ENCODE measurements around the gene PPM1F. TPM values are rescaled to one million over a fixed set of nuclear protein-coding genes. Genes with fewer than 3 reads are reported as not detected.

Gene PPM1F
- total RNA-seq, 1 experiment from 2014 or later: 9.2 TPM

GRCh38 chr22:21960200-21961126, 7.8 kb upstream of the PPM1F start:
- DNase-seq (ENCODE audit: low spot score): no peak

- DNase-seq (ENCODE audit: low spot score): no peak
Observed at GRCh38 chr22:21959274-21960074, 6.8 kb upstream of the PPM1F start.

- DNase-seq (ENCODE audit: low spot score): no peak
Observed at GRCh38 chr22:21958360-21959273, 6.0 kb upstream of the PPM1F start.

GRCh38 chr22:21951931-21952465, 650 bp downstream of the PPM1F start:
- DNase-seq (ENCODE audit: low spot score): no peak

- DNase-seq (ENCODE audit: low spot score): no peak
Observed at GRCh38 chr22:21951062-21951461, 1.6 kb downstream of the PPM1F start.

GRCh38 chr22:21949948-21950347, 2.7 kb downstream of the PPM1F start:
- no peak for DNase-seq (ENCODE audit: low spot score)

GRCh38 chr22:21949569-21949918, 3.1 kb downstream of the PPM1F start:
- no peak for DNase-seq (ENCODE audit: low spot score)

GRCh38 chr22:21948824-21949568, 3.7 kb downstream of the PPM1F start:
- no peak for DNase-seq (ENCODE audit: low spot score)

GRCh38 chr22:21948390-21948789, 4.3 kb downstream of the PPM1F start:
- DNase-seq (ENCODE audit: low spot score): no peak

GRCh38 chr22:21947040-21948014, 5.3 kb downstream of the PPM1F start:
- DNase-seq (ENCODE audit: low spot score): no peak

- no peak for DNase-seq (ENCODE audit: low spot score)
Observed at GRCh38 chr22:21946262-21946925, 6.3 kb downstream of the PPM1F start.

- DNase-seq (ENCODE audit: low spot score): no peak
Observed at GRCh38 chr22:21945453-21946261, 7.0 kb downstream of the PPM1F start.

GRCh38 chr22:21944871-21945270, 7.8 kb downstream of the PPM1F start:
- no peak for DNase-seq (ENCODE audit: low spot score)

- DNase-seq (ENCODE audit: low spot score): no peak
Observed at GRCh38 chr22:21943571-21944448, 8.8 kb downstream of the PPM1F start.

- DNase-seq (ENCODE audit: low spot score): peak; percentile 42
Observed at GRCh38 chr22:21942407-21943343, 10.0 kb downstream of the PPM1F start.

GRCh38 chr22:21941921-21942320, 10.7 kb downstream of the PPM1F start:
- DNase-seq (ENCODE audit: low spot score): no peak
